Muscle of back (tissue), 11 donors: Measurements from ENCODE around the gene DACH1. TPM values are rescaled to one million over a fixed set of nuclear protein-coding genes. Genes with fewer than 3 reads are reported as not detected.

Source experiments
- DNase-seq, 3 donors: peaks; one replicate each; pipeline versions ENCODE4 v3.0.0 to v3.0.0-alpha.2; 2013
- polyA plus RNA-seq, 10 donors: library from polyadenylated mRNA; unstranded; fragments of 120-200 nt; gene quantifications; one replicate each; pipeline ENCODE4 v1.2.1, GENCODE V29; 2013; ENCODE audit not compliant: insufficient read length in 10 of 10

The DACH1 gene
- polyA plus RNA-seq, 10 donors, result 6.5 to 15.1 (median 9.9) TPM

- DNase-seq, result no peak
These were observed 35.3 kb downstream of the DACH1 start for GRCh38 chr13:71831716-71832115.

- no peak for DNase-seq
These were observed 36.3 kb downstream of the DACH1 start for GRCh38 chr13:71830736-71831135.

GRCh38 chr13:71830323-71830722 lies 36.7 kb downstream of the DACH1 start:
- DNase-seq, result no peak

GRCh38 chr13:71829547-71829946 lies 37.5 kb downstream of the DACH1 start:
- DNase-seq, result no peak

- DNase-seq, result no peak
These were observed 38.4 kb downstream of the DACH1 start for GRCh38 chr13:71828564-71828963.

GRCh38 chr13:71828117-71828516 lies 38.9 kb downstream of the DACH1 start:
- DNase-seq, result no peak

- no peak for DNase-seq
These were observed 39.8 kb downstream of the DACH1 start for GRCh38 chr13:71827241-71827640.

- no peak for DNase-seq
These were observed 46.3 kb downstream of the DACH1 start for GRCh38 chr13:71820699-71821098.

GRCh38 chr13:71817335-71817734 lies 49.7 kb downstream of the DACH1 start:
- no peak for DNase-seq

GRCh38 chr13:71814806-71815360 lies 52.1 kb downstream of the DACH1 start:
- DNase-seq, result no peak

GRCh38 chr13:71813187-71813586 lies 53.8 kb downstream of the DACH1 start:
- DNase-seq, result no peak

GRCh38 chr13:71811344-71811743 lies 55.7 kb downstream of the DACH1 start:
- DNase-seq, result no peak

GRCh38 chr13:71808708-71809107 lies 58.3 kb downstream of the DACH1 start:
- no peak for DNase-seq

GRCh38 chr13:71806886-71807285 lies 60.1 kb downstream of the DACH1 start:
- no peak for DNase-seq

- DNase-seq, result no peak
These were observed 63.9 kb downstream of the DACH1 start for GRCh38 chr13:71803066-71803465.

- DNase-seq, result no peak
These were observed 65.2 kb downstream of the DACH1 start for GRCh38 chr13:71801781-71802180.

GRCh38 chr13:71801165-71801760 lies 65.7 kb downstream of the DACH1 start:
- DNase-seq, result no peak

GRCh38 chr13:71799324-71799723 lies 67.7 kb downstream of the DACH1 start:
- DNase-seq, result no peak

- DNase-seq, result no peak
These were observed 68.3 kb downstream of the DACH1 start for GRCh38 chr13:71798707-71799106.

- peak in 1 of 3 donors; percentile 18 for DNase-seq
These were observed 69.5 kb downstream of the DACH1 start for GRCh38 chr13:71797517-71797916.

- DNase-seq, result no peak
These were observed 77.2 kb downstream of the DACH1 start for GRCh38 chr13:71789693-71790329.

- DNase-seq, result no peak
These were observed 78.0 kb downstream of the DACH1 start for GRCh38 chr13:71789037-71789436.

- DNase-seq, result no peak
These were observed 79.6 kb downstream of the DACH1 start for GRCh38 chr13:71787414-71787813.

GRCh38 chr13:71786875-71787274 lies 80.1 kb downstream of the DACH1 start:
- DNase-seq, result no peak
